Measurements from ENCODE around the gene DNAJC1. TPM values are rescaled to one million over a fixed set of nuclear protein-coding genes. Genes with fewer than 3 reads are reported as not detected.
A peak's percentile ranks its signal among the peaks of the same experiment; 100 is the strongest.
"Not testable (repeated sequence)": the region's sequence is repeated elsewhere in the genome, so short reads cannot be mapped to it uniquely, and the experiment has no call there.

Gene DNAJC1
- 23.5 and 33.7 TPM in 2 replicates for total RNA-seq

GRCh38 chr10:22003177-22003963 lies at the start of gene DNAJC1:
Gene DNAJC1, minus strand, starts transcription at chr10:22003730. Its CDS starts 296 bp downstream, at chr10:22003434.
- DNase-seq (ENCODE audit: low read depth in 2 of 2): peak; percentile 95 to 96

DNA sequence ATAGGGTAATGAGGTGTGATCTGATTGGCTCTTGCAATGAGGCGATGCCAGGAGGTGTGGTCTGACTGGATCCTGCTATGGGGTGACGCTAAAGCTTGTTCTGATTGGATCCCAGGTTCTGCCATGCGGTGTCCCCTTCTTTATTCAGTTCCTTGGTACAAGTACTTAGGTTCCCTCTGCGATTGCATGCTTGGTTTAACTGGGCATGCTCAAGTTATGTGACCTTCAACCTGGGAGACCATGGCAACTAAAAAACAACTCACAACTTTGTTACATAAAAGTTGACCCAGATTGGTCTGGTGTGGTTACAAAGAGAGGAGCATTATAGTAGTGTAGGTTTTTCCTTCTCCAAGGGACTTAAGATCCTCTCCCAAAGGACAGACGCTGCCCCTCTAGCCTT lies 49.5 kb upstream of the DNAJC1 start:
- DNase-seq (ENCODE audit: low read depth in 2 of 2): no peak

DNA sequence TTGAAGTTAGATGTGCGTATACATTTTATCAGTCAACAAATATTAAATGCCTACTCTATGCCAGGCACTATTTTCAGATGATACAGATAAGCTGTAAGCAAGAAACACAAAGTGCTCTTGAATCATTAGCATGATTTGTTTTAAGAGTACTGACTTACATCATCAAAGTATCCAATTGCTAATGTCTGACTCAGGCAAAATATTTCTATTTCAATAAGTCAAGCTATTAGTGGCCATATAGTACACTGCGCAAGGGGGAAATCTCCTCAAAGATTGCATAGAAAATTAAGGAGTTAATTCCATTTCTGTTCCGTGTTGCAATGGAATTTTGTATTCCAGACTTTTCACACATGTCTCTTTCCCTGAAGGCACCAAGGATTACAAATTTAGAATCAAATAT lies 46.1 kb upstream of the DNAJC1 start:
- DNase-seq (ENCODE audit: low read depth in 2 of 2): no peak

DNA sequence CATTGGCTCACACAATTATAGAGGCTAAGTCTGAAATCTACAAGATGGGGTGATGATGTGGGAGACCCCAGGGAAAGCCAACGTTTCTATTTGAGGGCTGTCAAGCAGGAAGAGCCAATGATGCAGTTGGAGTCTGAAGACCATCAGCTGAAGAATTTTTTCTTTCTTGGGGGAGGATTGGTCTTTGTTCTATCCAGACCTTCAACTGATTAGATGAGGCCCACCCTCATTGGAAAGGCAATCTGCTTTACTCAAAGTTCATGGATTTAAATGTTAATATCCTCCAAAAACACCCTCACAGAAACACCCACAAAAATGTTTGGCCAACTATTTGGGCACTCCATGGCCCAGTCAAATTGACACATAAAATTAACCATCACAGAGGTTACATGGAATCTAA lies 44.3 kb upstream of the DNAJC1 start:
- DNase-seq (ENCODE audit: low read depth in 2 of 2): no peak

- DNase-seq (ENCODE audit: low read depth in 2 of 2): no peak
Observed at GRCh38 chr10:22043327-22043633, 39.8 kb upstream of the DNAJC1 start.

DNA sequence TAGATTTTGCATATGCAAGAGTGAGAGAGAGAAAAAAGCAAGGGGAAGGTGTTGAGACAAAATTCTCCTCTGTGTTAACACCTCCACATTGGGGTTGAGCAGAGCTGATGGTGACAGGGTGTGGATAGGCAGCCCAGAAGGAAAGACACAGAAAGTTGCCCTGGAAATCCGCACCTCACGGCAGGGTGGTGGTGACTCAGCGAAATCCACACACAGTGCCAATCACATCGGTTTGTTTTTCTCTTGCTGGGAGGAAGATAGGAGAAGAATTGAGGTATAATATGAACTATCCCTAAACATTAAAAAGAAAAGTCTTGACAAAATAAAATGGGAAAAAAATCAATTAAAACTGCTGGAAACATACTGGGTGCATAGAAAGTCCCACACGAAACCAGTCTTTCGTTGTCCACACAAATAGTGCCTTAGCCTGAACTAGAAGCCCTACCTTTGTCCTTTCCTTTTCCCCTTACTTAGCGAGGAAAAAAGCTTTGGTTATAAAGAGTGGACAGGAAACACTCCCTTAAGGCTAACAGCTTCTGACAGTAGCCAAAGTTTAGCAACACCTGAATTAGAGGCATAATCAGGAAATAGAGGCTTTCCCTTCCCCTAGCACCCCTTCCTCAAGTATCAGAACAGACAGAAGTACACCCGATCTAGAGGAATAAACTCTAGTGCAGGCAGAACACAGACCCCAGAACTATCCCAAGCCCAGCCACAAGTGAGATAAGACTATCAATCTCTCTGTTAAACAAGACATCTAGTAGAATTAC lies 39.2 kb upstream of the DNAJC1 start:
- peak; percentile 4 to 40 for DNase-seq (ENCODE audit: low read depth in 2 of 2)

DNA sequence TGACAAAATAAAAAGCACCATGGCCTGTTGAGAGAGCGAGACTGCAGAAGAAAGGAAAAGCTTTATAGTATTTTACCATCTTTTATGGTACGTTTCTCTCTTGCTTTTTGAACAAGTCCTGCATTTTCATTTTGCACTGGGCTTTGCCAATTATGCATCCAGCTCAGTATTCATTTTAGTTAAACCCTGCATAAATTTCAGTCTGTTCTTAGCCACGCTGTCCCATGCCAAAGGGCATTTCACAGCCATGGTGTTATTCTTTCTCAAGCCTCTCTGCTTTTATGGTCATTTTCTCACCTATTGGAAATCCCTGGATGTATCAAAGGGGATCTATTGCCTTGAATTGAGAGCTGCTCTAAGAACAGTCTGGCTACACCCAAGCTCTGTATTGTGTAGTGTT lies 30.8 kb upstream of the DNAJC1 start:
- no peak for DNase-seq (ENCODE audit: low read depth in 2 of 2)

DNA sequence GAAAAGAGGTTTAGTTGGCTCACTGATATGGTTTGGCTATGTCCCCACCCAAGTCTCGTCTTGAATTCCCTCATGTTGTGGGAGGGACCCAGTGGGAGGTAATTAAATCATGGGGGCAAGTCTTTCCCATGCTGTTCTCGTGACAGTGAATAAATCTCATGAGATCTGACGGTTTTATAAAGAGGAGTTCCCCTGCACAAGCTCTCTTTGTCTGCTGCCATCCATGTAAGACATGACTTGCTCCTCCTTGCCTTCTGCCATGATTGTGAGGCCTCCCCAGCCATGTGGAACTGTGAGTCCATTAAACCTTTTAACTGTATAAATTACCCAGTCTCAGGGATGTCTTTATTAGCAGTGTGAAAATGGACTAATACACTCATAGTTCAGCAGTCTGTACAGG lies 28.7 kb upstream of the DNAJC1 start:
- not testable (repeated sequence) for DNase-seq (ENCODE audit: low read depth in 2 of 2)

DNA sequence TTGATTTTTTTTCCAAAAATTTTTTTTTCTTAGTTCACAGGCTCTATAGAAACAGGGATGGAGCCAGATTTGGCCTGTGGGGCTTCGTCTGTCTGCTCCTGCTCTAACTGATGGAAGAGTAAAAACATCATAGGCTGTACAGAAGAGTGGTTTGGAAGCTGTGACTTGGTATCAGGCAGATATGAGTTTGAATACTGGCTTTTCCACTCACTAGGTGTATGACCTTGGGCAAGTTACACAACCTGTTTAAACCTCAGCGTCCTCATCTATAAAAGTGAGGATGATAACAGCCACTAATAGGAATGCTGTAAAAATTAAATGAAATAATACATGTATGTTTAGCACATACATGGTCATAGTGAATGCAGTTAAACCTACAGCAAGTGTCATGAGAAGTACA lies 26.9 kb upstream of the DNAJC1 start:
- DNase-seq (ENCODE audit: low read depth in 2 of 2): no peak

GRCh38 chr10:22029445-22030236 lies 26.1 kb upstream of the DNAJC1 start:
- no peak for DNase-seq (ENCODE audit: low read depth in 2 of 2)

GRCh38 chr10:22027364-22028238 lies 24.1 kb upstream of the DNAJC1 start:
- no peak for DNase-seq (ENCODE audit: low read depth in 2 of 2)

DNA sequence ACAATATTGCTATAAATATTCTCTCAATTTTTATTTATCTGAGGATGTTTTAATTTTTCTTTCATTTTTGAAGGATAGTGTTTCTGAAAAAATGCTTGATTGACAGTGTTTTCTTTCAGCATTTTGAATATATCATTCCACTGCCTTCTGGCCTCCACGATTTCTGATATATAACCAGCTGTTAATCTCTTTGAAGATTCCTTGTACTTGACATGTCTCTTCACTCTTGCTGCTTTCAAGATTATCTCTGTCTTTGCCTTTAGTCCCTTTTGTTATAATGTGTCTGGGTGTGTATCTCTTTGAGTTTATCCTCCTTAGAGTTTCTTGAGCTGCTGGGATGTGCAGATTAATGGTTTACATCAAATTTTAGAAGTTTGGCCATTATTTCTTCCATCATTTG lies 22.8 kb upstream of the DNAJC1 start:
- DNase-seq (ENCODE audit: low read depth in 2 of 2): no peak

DNA sequence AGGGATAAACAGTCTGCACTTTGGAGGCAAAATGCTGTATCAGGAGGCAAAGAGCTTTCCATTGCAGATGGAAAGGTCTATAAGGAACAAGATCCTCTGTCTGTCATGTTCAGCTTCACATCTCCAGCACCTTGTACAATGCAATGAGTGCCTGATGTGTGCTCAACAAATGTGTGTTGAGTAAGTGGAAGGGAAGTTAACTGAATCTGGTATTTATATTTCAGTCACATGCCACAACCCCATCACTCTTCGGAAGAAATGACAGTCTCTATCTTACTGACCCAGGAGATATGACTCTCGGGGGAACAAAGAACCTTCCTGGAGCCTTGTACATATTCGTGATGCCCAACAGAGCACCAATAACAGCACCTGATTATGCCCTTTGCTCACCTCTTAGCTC lies 20.0 kb upstream of the DNAJC1 start:
- no peak for DNase-seq (ENCODE audit: low read depth in 2 of 2)

DNA sequence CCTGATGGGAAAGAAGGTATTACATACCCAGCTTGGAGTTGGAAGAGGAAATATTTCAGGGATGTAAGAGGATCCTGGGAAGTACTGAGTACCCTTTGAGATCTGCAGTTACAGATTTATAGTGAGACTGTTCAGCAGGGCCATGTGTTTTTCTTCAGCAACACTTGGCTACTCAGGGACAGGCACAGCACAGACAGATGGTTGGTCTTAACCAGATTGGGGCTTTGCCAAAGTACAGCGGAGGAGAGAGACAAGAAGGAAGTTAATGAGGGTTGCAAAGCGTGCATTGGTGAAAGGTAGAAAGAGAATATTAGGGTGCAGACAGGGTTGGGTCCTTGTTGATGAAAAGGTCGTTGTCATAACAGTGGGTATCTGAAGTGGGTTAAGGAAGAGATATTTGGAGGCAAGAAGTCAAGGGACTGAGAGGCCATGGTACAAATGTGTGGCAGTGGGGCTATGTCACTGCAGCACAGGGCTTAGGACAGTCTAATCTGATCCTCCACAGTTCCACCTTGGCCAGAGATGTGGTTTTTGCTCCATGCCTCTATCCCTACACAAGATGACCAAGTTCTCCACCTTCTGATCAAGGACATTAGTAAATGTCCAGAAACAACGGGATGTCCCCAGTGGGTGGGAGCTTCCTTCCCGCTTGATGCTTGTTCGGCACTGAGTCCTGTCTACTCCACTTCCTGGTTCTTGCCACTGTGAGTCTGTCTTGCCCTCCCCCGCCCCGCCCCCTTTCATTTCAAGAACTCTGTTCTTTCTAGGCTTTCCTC lies 18.9 kb upstream of the DNAJC1 start:
- DNase-seq (ENCODE audit: low read depth in 2 of 2): peak in 1 of 2 donors; percentile 2

DNA sequence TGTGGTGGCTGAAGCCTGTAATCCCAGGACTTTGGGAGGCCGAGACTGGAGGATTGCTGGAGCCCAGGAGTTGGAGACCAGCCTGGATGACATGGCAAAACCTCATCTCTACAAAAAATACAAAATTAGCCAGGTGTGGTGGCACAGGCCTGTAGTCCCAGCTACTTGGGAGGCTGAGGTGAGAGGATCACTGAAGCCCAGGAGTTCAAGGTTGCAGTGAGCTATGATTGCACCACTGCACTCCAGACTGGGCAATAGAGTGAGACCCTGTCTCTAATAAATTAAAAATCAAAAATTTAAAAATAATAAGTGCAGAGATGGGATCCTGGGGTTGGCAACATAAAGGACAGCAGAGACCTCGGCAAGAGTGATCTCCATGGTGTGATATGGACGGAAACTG lies 17.6 kb upstream of the DNAJC1 start:
- DNase-seq (ENCODE audit: low read depth in 2 of 2): not testable (repeated sequence)

GRCh38 chr10:22017283-22018020 lies 13.9 kb upstream of the DNAJC1 start:
- no peak for DNase-seq (ENCODE audit: low read depth in 2 of 2)

GRCh38 chr10:22016046-22016705 lies 12.6 kb upstream of the DNAJC1 start:
- no peak for DNase-seq (ENCODE audit: low read depth in 2 of 2)

DNA sequence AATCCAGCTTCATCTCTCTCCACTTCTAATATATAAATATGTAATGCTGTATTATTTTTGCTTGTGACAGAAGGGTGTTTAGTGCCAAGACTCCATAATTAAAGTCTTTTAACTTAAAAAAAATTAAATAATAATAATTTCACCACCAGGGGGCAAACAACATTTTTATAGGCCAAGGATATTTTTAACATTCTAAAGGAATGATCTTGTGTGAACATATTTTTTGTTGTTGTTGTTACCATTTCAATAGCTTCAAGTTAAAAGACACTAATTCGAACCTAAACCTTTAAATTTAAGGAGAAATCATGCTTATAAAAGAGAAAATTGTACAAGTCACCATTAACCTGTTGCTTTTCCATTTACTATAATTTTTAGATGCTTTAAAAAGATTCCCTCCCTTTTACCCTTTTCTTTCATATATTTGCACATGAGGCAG lies 7.5 kb upstream of the DNAJC1 start:
- peak; percentile 24 to 33 for DNase-seq (ENCODE audit: low read depth in 2 of 2)

- DNase-seq (ENCODE audit: low read depth in 2 of 2): no peak
Observed at GRCh38 chr10:22010539-22010938, 7.0 kb upstream of the DNAJC1 start.
